ENCODE measurements around the gene RIMOC1.
A peak's percentile ranks its signal among the peaks of the same experiment; 100 is the strongest.
"Not testable (repeated sequence)": the region's sequence is repeated elsewhere in the genome, so short reads cannot be mapped to it uniquely, and the experiment has no call there.

The RIMOC1 gene

GRCh38 chr5:41892031-41892430 is 12.1 kb upstream of the RIMOC1 start:
- no peak for DNase-seq

GRCh38 chr5:41893074-41893851 is 10.9 kb upstream of the RIMOC1 start:
- no peak for DNase-seq

GRCh38 chr5:41896230-41896629 is 7.9 kb upstream of the RIMOC1 start:
- no peak for DNase-seq

GRCh38 chr5:41903382-41903891 is 707 bp upstream of the RIMOC1 start:
- no peak for DNase-seq

- no peak for DNase-seq
Observed at GRCh38 chr5:41906151-41906550, 2.0 kb downstream of the RIMOC1 start.

- DNase-seq, result no peak
Observed at GRCh38 chr5:41908374-41909079, 4.4 kb downstream of the RIMOC1 start.

GRCh38 chr5:41918105-41918504 is 14.0 kb downstream of the RIMOC1 start:
- no peak for DNase-seq

- no peak for DNase-seq
Observed at GRCh38 chr5:41921166-41921565, 17.0 kb downstream of the RIMOC1 start.

- DNase-seq, result no peak
Observed at GRCh38 chr5:41921874-41922273, 17.7 kb downstream of the RIMOC1 start.

- DNase-seq, result no peak
Observed at GRCh38 chr5:41924526-41924871, 20.4 kb downstream of the RIMOC1 start.

- DNase-seq, result peak; percentile 74
Observed at GRCh38 chr5:41924872-41925554, 20.9 kb downstream of the RIMOC1 start, which contains the start of gene FBXO4. Gene FBXO4 (plus strand): TSS chr5:41925281. CDS start chr5:41925310, 29 bp downstream.

- peak; percentile 39 for DNase-seq
Observed at GRCh38 chr5:41925555-41925951, 21.4 kb downstream of the RIMOC1 start.

- DNase-seq, result no peak
Observed at GRCh38 chr5:41927604-41928003, 23.5 kb downstream of the RIMOC1 start.

- DNase-seq, result no peak
Observed at GRCh38 chr5:41929035-41929434, 24.9 kb downstream of the RIMOC1 start.

GRCh38 chr5:41932770-41933169 is 28.6 kb downstream of the RIMOC1 start:
- DNase-seq, result no peak

GRCh38 chr5:41935544-41935943 is 31.4 kb downstream of the RIMOC1 start:
- DNase-seq, result no peak

- DNase-seq, result no peak
Observed at GRCh38 chr5:41940641-41941040, 36.5 kb downstream of the RIMOC1 start.

GRCh38 chr5:41945332-41945955 is 41.3 kb downstream of the RIMOC1 start:
- not testable (repeated sequence) for DNase-seq

GRCh38 chr5:41951224-41951623 is 47.1 kb downstream of the RIMOC1 start:
- no peak for DNase-seq

Data from SHP77 treated with DMSO at 0.1 percent for 48 hours (cell line).